NCI-H446 treated with DMSO at 0.1 percent for 48 hours (cell line): Measurements from ENCODE around the gene TMEM161B.
"Not testable (repeated sequence)": the region's sequence is repeated elsewhere in the genome, so short reads cannot be mapped to it uniquely, and the experiment has no call there.

ENCODE experiments used
- DNase-seq: peaks from one replicate; lab custom pipeline; 2025; lab: John Stamatoyannopoulos, UW

Gene TMEM161B

DNA sequence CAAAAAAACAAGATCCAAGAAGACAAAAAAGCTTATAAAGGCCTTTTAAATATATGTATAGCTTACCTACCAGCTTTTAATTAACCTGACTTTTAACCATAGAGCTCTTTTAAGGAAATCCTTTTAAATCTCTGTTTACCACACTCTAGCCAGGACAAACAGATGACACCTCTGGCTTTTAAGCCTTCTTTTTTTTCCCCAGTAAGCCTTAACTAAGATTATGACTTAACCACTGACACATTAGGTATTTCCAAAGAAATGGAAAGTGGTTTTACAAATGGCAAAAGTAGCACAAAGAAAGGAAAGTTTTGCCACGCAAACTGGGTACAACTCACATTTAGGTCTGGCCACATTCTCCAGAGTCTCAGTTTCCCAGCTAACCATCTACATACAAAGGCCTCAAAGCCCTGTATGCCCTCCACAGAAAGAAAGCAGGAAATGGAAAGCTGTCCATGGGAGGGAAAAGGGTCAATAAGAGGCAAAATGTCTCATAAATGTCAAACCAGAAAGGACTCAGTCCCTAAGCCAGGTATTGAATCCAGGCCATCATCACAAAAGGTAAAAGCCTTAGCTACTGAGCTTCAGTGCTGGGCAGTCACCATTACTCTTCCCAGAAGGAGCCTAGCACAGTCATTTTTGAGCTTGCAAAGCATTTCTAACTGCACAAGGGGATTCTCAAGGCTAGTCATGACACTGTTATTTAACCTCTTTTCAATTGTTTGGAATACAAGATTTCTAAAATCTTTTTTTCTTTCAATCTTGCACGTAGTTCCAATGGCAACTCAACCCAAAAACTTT lies 19.7 kb downstream of the TMEM161B start:
- no peak for DNase-seq

DNA sequence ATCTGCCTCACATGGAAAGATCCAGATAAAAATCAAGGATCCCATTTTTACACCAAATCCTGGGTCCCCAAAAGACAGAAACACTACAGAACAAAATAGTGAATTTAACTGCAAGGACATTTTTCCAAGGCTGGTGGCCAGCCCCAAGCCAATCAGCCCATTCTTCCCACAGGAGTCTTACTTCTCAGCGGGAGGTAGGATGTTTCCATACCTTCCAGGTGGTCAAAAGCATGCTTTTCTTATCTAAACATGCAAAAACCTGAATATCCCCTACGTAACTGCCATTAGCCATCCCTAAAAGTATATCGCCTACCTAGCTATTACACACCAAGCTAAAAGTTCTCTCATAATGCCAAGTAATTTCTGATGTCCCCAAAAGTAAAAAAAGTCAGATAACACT lies 20.6 kb downstream of the TMEM161B start:
- no peak for DNase-seq

DNA sequence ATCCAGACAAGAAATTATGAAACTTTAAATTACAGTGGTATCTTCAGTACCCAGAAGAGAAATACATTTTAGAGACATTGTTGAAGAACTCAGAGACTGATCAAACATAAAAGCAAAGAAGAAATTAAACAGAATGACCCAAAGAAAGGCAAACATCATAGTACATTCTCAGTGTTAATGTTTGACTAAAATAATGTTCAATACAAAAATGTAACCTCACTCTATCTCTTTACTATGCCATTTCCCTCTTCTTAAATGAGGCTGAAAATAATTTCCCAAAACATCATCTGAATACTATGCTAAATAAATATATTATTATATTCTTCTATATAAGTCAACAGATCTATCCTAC lies 22.8 kb downstream of the TMEM161B start:
- DNase-seq, result no peak

DNA sequence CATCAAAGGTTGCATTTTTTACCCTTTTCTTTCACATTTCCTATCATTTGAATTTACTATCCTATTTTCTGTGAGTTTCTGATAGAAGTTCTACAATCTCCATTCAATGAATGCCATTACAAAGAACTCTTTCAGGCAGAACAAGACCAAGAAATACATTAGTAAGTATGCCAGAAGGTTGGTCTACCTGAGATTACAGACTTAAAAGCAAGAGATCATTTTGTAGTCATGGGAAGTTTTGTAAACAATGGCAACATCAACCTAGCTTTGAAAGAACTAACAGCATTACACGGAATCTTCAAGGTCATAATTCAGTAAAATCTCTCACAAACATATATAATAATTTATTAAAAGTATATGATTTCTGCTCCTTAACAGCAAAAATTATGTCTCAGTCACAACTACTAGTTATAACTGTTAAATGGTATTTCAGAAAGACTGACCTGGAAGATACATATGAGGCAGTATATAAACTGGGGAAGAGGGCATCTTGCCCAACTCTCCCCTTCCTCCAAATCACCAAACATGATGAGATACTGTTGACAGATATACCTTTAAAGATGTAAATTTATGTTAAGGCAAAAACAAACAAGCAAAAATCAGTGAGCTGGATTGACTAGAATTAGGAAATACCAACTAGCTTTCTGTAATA lies 23.3 kb downstream of the TMEM161B start:
- no peak for DNase-seq

DNA sequence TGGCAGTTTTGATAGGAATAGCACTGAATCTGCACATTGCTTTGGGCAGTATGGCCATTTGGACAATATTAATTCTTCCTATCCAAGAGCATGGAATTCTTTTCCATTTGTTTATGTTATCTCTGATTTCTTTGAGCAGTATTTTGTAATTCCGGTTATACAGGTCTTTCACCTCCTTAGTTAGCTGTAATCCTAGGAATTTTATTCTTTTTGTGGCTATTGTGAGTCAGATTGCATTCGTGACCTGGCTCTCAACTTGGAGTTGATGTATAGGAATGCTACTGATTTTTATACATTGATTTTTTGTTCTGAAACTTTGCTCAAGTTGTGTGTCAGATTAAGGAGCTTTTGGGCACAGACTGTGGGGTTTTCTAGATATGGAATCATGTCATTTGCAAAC lies 24.0 kb downstream of the TMEM161B start:
- DNase-seq, result no peak

DNA sequence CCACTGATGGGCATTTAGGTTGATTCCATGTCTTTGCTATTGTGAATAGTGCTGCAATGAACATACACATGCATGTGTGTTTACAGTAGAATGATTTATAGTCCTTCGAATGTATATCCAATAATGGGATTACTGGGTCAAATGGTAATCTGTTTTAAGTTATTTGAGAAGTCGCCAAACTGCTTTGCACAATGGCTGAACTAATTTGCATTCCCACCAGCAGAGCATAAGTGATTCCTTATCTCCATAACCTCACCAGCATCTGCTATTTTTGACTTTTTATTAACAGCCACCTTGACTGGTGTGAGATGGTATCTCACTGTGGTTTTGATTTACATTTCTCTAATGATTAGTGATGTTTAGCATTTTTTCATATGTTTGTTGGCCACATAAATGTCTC lies 25.2 kb downstream of the TMEM161B start:
- not testable (repeated sequence) for DNase-seq

DNA sequence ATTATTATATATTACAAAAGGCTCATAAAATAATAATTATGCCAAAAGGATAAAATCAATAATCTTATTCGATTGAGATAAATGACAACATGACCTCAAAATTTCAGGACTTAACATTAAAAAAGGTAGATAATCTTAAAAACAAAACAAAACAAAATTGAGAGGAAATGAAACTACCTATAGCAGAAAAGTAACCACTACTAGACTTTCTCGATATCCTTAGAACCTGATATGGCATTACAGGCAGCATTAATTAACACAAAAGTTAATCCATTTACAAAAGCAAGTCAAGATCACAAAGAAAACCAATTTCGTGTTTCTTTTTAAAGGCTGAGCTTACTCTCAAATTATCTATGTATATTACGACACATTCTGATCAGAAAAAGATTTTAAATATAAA lies 29.9 kb downstream of the TMEM161B start:
- no peak for DNase-seq

DNA sequence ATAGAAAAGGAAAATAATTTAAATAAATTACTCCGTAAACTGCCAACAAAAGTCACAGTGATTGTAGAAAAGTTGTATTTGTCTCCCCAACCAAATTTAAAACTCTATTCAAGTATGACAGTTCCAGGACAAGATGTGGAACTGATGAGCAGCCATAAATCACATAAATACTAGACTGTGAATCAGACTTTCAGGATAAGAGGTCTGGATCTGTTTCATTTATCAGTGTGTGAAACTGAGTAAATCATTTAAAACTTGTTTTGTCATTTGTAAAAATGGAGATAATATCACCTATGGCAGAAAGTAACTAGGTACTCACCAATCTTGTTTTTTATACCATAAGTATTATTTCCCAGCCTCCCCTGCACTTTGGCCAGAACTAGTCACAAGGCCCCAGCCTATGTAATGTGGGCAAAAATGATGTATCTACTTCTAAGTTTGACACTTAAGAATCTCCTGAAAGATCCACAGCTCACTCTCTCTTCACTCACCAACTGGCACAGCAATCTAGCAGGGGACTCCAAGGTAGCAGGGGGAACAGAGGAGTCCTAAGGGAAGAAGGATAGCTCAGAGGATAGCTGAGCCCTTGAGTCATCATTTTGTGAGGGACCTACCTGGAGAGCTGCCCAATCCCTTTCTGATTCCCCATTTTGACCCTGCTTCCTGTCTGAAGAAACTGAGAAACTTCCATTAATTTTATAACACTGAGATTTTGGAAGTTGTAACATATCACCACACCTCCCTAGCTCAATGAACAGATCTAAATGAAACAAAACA lies 31.6 kb downstream of the TMEM161B start:
- no peak for DNase-seq

DNA sequence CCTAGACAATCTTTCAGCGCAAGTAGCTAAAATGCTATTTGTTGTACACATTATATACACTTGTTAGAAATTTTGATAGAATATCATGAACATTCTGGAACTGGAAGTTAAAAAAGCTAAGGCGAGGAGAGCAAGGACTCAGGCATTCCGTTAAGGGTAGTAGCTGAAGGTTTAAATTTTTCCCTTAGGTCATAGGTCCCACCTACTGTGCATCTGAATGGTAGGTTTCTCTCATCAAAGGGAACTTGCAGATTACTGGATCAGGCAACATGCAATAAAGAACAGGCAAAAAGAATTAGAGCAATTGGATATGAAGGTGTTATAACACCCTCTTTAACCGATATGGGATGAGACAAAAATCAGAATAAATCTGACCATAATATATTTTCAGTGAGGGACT lies 32.8 kb downstream of the TMEM161B start:
- no peak for DNase-seq

DNA sequence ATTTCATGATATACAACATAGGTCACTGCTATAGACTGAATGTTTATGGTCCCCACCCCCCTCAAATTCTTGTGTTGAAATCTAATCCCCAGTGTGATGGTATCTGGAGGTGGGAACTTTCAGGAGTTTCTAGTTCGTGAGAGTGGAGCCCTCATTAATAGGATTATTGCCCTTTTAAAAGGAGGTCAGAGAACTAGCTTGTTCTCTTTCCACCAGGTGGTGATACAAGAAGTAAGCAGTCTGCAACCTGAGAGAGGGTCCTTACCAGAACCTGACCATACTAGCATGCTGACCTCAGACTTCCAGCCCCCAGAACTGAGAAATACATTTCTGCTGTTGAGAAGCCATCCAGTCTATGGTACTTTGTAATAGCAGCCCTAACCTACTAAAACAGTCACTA lies 33.3 kb downstream of the TMEM161B start:
- DNase-seq, result no peak

DNA sequence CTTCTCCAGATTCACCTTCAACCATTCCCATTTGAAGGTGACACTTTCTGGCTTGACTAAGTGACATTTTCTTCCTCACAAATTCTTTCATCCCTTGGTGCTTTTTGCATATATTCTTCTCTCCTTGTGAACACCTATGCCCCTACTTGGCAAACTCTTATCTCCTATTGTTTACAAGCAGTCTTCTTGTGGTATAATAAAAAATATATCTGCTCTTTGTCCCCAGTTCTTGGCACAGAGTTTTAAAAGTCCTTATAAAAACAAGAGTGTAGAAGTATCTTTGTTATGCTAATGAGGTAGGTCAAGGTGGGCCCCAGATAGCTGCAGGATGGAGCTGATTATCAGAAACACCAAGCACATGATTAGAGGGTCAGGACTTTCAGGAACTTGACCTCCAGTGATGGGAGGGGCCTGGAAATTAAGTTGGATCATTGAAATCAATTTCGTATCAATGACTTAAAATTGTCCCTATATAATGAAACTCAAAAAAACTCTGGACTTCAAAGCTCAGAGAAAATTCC lies 38.0 kb downstream of the TMEM161B start:
- no peak for DNase-seq

DNA sequence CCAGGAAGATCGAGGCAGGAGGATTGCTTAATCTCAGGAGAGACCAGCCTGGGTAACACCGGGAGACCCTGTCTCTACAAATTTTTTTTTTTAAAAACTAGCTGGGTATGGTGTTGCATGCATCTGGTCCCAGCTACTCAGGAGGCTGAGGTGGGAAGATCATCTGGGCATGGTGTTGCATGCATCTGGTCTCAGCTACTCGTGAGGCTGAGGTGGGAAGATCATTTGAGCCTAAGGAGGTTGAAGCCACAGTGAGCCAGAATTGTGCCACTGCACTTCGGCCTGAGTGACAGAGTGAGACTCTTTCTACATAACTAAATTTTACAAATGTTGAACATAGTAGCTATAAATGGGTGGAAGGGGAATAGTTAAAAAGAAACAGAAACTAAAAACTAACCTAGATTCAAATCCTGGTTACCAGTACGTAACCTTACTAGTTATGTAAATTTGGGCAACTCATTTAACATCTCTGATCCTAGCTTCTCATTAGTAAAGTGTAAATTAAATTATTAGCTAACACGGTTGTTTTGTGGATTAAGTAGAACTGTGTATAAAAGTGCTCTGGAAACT lies 41.7 kb downstream of the TMEM161B start:
- no peak for DNase-seq

DNA sequence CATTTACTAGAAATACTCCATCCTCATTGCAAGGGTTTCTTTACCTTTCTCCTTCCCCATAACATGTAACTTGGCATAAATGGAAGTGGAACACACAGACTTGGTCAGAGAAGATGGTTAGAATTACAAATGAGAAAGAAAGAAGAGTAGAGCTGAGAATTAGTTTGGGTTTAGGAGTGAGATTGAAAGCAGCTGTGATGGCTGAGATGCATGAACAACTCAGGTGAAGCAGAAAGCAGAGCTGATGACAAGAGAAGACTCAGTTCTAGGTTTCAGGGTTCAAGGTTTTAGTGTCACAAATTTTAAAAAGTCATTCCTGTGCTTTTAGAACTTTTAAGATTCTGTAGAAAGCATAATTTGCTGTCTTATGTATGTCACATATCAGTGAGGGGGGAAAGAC lies 54.0 kb downstream of the TMEM161B start:
- DNase-seq, result no peak

DNA sequence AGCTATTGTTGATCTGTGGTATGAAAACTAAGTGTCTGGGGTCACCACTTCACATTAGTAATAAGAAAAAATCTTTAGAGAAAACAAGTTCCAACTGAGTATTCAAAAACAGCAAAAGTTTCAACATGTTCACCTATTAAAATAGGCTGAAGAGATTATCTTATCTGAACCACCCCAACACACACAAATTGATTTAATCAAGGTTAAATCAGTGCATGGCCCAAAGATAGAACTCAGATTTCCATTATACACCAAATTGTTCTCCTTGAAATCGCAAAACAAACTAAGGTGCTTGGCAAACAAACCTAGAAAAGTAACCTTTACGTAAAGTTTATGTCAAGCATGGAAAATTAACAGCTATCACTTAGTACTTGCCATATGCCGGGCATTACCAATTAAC lies 61.1 kb downstream of the TMEM161B start:
- no peak for DNase-seq

DNA sequence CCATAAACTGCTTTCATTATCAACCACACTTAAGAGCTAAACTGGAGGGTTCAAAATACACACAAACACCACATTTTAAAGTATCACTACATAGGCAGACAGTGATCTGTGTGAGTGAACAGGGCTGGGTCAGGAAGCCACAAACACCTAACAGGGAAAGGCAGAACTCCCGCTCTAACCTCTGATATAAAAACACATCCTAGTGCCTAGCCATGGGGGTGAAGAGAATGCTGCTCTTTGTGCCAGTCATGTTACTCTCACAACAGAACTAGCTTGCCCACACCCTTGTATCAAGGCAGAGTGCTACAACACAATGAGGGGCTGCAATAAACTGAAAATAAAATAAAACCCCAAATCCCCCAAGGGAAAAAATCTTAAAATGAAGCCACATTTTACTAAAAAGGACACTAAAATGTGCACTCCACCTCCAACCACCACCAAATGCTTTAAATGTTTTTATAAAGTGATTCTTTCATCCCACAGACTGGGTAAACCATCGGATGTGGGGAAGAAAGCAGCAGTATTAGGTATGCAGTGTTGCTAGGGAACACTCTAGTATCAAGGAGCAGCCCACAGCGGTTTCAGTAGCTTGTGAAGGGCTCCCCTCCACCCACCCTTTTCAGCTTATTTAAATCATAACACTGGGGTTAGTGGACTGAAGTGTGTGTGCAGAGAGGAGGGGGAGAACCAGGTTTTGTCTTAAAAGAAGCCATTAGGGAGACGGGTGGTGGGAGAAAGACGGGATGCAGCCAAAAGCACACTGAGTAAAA lies 64.5 kb downstream of the TMEM161B start:
- DNase-seq, result no peak

DNA sequence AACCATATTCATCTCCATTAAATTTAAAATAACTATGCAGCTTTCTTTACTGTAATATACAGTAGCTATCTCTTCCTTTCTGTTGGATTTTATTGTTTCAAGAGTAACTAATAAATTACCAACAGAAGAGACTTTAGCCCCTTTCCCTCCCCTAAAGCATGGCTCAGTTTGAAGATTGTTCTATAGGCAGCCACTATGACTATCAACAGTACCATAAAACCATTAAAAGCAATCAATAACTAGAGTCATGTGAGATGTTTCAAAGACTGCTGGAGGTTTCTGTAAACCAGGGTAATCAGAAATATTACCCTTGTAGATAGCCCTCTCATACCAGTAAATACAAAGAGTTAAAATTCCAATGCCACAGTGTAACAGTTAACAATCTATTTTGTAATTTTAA lies 73.0 kb downstream of the TMEM161B start:
- DNase-seq, result no peak

DNA sequence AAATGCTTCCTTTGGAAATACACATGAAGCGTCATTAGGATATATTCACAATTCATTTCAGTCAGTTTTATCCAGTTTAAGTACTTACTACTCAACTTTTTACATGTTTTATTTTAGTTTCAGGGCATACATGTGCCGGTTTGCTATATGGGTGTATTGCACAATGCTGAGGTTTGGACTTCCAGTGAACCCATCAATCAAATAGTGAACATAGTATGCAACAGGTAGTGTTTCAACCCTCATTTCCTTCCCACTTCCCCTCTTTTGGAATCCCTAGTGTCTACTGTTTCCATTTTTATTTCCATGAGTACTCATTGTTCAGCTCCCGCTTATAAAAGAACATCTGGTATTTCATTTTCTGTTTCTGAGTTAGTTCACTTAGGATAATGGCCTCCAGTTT lies 74.7 kb downstream of the TMEM161B start:
- no peak for DNase-seq

DNA sequence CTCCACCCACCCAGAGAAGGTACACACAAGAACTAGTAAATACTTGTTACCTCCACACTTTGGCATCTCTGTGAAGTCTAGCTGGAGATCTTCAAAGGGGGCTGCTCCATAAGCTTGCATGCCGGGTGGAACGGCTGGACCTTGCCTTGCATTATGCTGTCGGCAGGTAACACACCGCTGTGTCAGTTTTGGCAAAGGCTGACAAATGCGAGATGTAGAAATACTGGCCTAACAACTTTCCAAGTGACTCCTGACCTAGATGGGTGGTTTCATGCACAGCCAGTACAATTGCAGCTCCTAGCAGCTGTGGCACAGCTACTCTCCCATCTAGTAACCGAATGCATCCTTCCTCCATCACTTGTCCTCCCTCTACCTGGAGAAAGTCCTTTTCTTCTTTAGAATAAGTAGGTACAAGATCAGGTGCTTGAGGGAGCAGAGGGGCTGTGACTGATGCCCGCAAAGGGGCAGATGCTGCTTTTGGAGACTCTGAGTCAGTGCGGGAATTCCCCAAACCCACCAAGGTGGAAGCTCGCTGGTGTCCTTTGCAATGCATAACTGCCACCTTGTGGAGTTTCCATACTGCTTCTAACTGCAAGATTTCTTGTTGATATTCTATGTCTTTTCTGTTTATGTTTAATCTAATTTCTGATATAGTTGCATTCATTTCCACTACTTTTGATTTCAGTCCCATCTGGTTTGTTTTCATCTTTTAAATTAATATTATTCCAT lies 78.4 kb downstream of the TMEM161B start:
- no peak for DNase-seq

DNA sequence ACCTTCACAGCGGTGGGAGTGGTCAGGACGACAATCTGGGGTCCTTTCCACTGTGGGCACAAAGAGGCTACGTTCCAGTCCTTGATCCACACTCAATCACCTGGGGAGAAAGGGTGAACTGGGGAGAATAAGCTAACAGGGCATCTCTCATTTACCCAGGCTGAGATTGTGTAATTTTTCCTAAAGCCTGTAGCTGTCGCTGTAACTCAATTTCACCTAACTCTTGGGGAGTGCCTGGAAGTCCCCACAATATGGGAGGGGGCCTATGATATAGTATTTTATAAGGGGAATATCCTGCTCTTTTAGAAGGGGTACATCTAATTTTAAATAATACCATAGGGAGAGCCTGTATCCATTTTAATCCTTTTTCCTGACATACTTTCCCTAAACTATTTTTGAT lies 79.2 kb downstream of the TMEM161B start:
- DNase-seq, result not testable (repeated sequence)

DNA sequence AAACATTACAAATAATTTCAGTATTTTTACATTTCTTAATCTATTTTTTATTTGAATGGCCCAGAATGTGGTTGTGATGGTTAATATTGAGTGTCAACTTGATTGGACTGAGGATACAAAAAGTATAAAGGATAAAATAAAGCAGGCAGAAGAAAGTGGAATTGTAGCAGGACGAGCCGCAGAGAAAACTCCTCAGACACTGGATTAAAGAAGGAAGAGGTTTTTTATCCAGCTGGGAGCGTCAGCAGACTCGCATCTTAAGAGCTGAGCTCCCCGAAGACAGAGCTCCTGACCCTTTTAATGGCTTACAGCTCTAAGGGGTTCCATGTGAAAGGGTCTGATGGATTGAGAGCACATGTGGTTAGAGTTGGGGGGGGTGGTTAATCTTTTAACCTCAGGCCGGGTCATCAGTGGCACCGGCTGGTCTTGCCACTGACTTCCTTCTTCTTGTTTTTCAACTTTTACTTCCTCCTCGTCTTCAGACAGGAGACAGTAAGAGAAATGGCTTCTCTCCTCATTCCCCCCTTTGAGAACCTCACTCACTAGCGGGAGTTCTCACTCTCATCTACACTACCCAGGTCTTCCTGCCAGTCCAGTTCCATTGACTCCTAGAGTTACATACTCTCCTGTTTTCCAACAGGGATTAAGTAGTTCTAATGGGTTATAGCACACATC lies 80.0 kb downstream of the TMEM161B start:
- no peak for DNase-seq

DNA sequence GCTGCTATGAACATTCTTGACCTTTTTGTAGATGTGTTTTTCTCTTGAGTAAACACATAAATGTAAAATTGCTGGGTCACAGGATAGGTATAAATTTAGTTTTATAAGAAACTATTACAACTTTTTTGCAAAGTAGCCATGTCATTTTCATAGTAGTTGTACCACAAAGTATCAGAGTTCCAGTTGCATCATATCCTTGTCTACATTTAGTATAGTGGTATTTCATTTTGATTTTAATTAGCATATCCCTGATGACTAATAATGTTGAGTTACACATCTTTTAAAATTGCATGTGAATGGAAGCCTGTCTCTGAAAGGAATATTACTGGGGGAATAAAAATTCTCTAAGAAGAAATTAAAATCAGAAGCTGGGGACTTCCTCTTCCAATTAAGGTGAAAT lies 85.4 kb downstream of the TMEM161B start:
- DNase-seq, result no peak
